SK-MEL-5 (cell line): ENCODE data around the gene VIP. TPM values are rescaled to one million over a fixed set of nuclear protein-coding genes. Genes with fewer than 3 reads are reported as not detected.

Experiments used
- DNase-seq: peaks from one replicate; pipeline ENCODE4 v3.0.0-alpha.2; 2016; ENCODE audit warnings: low read depth, low spot score
- in situ Hi-C: cut with HindIII; loops from 2 replicates; pipeline ENCODE4 v1.10.0; 2016; ENCODE audit warnings: low sequenced_read_pairs, high pct_unique_total_duplicates, low pct_unique_long_range_greater_than_20kb
- total RNA-seq: library from RNA; depleted of rRNA; stranded (reverse); fragments of >200 nt; shearing (Covaris generic); gene quantifications from 2 replicates; pipeline ENCODE4 v1.2.3, GENCODE V29; 2014; rRNA removed

VIP gene
- total RNA-seq, 1 experiment from 2014 or later, result not detected

- in situ Hi-C loops, result no loop called here
- DNase-seq, result no peak
These were observed 18.6 kb downstream of the VIP start for GRCh38 chr6:152769159-152769558.

GRCh38 chr6:152769993-152770392 lies 19.4 kb downstream of the VIP start:
- in situ Hi-C loops, result no loop called here
- no peak for DNase-seq

- in situ Hi-C loops, result no loop called here
These were observed 20.6 kb downstream of the VIP start for GRCh38 chr6:152771061-152771687.

DNA sequence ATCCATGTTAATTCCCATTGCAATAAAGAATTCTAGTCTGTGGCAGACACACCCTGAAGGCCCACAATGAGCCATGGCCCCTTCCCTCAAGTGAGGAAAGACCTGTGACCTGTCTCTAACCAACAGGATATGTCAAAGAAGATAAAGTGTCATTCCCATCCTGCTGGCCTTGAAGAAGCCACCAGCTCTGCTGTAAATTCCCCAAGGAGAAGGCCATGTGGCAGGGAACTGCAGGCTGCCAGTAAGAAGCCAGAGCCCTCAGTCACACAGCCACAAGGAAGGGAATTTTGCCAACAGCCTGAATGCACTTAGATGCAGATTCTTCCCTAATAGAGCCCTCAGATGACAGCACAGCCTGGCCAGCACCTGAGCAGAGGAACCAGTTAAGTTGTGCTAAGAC lies 24.8 kb downstream of the VIP start:
- in situ Hi-C loops, result no loop called here
- no peak for DNase-seq

More at GRCh38 chr6:152771061-152771687, 20.6 kb downstream of the VIP start:
- DNase-seq, result no peak

DNA sequence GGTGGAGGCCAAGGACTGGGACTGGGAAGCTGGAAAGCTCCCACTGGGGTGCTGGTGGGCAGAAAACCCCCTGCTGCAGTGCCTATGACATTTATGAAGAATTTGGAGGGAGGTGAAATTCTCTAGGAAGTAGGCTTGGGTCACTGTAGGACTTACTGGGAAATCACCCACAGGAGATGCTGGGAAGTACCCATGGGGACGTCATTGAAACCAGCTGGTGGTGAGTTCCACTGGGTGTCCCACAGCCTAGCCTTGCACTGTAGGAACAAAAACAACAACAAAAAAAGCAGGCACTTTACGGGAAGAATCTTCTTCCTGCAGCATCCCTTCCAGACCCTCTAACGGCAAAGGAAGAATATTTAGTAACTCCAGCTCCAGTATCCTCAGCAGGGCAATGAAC lies 26.2 kb downstream of the VIP start:
- in situ Hi-C loops, result no loop called here

DNA sequence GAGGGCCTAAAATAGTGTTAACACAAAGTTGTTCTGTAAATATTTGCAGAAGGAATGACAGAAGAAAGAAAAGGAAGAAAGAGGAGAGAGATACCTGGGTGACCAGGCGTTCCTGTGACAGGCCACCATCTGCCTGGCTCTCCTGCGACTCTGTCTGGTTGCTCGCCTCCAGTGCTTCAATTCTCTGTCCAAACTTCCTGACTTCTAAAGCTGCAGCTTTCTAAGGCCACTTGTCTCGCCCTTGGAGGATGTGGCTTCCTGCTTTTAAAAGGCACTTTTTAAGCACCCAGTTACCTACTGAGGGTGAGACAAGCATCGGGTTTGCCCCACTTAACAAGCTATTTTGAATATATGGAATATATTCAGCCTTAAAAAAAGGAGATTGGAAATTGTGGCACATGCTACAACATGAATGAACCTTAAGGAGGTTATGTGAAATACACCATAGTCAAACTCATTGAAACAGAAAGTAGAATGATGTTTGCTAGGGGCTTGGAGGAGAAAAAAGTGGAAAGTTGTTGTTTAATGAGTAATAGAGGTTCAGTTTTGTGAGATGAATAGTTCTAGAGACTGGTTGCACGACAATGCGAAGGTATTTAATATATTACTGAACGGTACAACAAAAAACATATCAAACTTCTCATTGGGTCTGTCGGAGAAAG lies 32.8 kb downstream of the VIP start:
- in situ Hi-C loops, result no loop called here
- peak; percentile 10 for DNase-seq

More for the DNA sequence above, 26.2 kb downstream of the VIP start:
- DNase-seq, result no peak

DNA sequence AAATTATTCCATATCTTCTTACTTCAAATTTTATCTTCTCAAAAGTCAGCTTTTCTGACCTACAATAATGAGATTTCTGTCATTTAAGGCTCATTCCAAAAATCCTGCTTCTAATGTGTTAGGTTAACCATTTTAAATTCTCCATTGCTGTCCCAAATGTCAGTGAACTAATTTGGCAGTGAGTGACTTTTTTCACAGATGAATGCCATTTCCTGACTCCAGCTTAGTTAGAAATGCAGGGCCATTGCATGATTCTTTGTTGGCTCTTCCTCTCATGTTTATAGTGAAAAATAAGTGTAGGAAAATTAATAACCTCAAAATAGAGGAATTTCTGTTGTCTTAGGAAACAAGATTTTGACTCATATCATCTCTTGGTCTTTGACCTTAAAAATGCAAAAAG lies 44.1 kb downstream of the VIP start:
- no peak for DNase-seq

GRCh38 chr6:152804150-152804549 lies 53.6 kb downstream of the VIP start:
- DNase-seq, result no peak
- in situ Hi-C loops, result no loop called here

More for the DNA sequence above, 44.1 kb downstream of the VIP start:
- in situ Hi-C loops, result no loop called here

Other genes starting within 250 kb of the VIP start
- gene SYNE1, start 113.4 kb upstream of the VIP start, total RNA-seq, result 25.5 and 35.7 TPM in 2 replicates
- gene MYCT1, start 52.9 kb upstream of the VIP start, total RNA-seq, result 0.11 TPM in 1 of 2 replicates, not detected in the other
- 17.4 and 17.8 TPM in 2 replicates for gene FBXO5, start 232.2 kb downstream of the VIP start, total RNA-seq